HG03095 (cell line): ENCODE data around the gene PNCK.

Source experiments
- ATAC-seq: cut with Tn5 transposase; IDR thresholded peaks from one replicate; pipeline ENCODE4 v1.9.1; 2021; ENCODE audit warnings: moderate library complexity; ENCODE audit not compliant: unreplicated experiment

The PNCK gene

GRCh38 chrX:153628665-153629064 lies 44.9 kb downstream of the PNCK start:
- no peak for ATAC-seq

DNA sequence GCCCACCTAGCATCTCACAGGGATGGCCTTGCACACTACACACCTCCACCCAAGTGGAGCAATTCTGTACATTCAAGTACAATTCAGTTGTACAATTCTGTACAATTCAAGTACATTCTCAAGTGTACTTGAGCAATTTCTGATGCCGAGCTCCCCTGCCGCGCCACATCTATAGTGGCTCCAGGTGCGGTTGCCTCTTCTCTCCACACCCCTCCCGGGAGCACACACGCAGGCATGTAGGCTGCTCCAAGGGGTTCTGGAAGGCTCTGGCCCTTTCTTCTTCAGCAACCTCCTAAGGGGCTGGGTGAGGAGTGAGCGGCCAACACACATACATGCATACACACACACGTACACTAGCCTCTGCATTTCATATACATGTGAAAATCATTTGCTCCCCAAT lies 45.5 kb downstream of the PNCK start:
- ATAC-seq = no peak

DNA sequence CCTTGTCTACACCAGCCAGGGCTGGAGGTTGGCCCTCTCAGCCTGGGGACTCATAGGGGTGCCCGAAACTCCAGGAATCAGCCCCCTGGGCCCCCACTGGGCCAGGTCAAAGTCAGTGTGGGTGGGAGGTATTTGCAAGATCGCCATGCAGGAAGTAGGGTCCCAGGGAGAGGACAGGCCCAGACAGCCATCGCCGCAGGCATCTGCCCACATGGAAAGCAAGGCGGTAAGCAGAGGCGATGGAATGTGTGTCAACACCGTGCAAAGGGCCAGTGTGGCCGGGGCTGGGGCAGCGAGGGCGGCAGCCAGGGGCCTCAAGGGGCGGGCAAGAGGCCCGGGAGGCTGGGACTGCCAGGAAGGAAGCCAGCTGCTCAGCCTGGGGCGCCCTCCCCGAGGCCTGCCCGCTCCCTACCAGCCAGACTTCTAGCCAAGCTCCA lies 45.9 kb downstream of the PNCK start:
- no peak for ATAC-seq

DNA sequence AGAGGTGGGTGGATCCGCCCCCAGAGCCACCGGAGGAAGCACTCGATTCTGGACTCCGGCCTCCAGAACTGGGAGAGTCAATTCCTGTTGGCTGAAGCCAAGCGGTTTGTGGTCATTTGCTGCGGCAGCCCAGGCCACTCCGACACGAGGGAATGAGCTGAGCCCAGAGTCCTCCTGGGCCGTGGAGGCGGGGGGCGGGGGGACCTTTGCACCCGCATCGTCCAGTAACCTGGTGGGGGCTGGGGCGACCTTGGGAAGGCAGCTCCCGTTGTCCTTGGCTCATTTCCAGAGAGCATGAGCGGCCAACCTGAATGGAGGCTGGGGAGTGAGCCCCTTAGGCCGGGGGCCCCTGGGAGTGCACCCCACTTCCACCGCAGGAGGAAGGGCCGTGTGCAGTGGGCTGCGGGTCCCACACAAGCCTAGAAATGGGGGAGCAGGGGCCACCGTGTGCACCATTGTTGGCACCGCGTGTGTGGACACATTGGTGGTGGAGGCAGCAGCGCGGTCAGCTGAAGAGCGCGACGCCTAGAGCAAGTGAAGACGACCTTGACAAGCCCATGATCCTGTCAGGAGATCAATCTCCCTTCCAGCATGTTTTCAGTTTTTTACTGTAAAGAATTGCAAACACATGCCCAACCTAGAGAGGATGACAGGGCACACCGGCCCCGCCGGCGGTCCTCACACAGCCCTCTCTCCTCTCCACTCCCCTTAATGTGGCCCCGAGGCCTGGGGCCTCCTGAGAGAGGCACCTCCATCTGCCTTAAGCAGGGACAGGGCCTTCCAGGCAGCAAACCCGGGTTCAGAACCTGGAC lies 46.5 kb downstream of the PNCK start:
- ATAC-seq = no peak

DNA sequence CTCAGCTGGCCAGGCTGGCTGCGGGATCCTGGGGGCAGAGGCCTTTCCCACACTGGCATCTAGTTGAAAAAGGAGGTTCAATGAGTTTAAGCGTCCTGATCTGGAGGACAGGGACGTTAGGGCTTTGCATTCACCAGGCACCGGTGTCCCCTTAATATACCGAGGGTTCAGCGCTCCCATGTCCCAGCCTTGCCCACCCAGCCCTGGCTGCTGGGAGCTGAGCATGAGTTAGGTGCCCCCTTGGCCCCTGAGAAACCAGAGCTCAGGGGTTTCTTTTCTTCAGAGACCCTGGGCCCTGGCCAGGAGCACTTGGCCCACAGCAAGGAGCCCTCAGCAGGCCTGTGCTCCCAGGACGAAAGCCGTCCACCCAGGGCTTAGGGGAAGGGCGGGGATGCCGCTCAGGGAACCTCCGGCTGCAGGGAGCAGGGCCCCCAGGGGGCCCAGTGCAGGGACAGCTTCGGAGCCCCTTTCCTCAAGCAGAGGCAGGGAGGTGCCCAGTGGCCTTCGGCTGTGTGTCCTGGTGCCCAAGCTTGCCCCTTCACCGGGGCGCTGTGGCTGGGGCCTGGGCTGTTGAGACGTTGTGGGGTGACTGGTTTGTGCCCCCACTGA lies 47.5 kb downstream of the PNCK start:
- no peak for ATAC-seq

GRCh38 chrX:153625271-153626024 lies 48.2 kb downstream of the PNCK start:
- no peak for ATAC-seq

DNA sequence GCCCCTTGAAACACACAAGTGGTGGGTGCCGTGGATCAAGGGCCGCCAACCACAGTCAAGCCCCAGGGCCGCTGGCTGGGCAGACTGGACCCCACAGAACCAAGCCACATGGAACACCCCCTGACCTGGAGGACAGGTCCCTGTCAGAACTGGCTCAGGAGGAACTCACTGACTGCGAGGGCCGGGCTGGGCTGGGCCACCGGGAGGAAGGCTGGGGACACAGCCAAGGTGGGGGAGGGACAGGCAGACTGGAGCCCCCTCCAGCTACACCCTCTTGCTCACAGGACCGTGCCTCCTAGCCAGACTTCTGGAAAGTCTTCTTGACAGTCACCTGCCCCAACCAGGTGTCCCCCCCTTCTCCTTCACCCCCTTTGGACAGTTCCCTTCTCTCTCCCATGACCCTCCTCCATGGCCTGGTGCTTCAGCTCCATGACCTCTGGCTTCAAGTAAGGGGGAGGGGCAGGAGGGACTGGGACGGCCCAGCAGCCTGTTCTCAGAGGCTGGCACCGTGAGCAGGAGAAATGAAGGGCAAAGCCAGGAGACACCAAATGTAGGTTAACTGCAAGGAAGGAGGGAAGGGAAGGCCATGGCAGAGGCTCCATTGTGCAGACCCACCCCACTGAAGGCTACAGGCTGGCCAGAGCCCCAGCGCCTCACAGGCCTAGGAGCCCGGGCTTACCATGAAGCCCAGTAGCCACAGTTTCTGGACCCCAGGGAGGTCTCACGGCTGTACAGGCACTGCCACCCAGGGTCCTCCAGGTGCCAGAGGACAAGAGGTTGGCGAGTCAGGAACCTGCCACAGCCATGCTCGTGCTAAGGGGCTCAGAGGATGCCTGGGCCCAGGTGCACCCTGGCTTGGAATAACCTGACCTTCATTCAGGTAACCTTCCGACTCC lies 49.2 kb downstream of the PNCK start:
- no peak for ATAC-seq

GRCh38 chrX:153623310-153624029 lies 50.1 kb downstream of the PNCK start:
- ATAC-seq = no peak

- ATAC-seq = no peak
Observed at GRCh38 chrX:153622661-153623309, 50.8 kb downstream of the PNCK start.

GRCh38 chrX:153621949-153622598 lies 51.5 kb downstream of the PNCK start:
- no peak for ATAC-seq

- no peak for ATAC-seq
Observed at GRCh38 chrX:153620576-153620975, 53.0 kb downstream of the PNCK start.
